ENCODE measurements around the gene TCF19. TPM values are rescaled to one million over a fixed set of nuclear protein-coding genes. Genes with fewer than 3 reads are reported as not detected.
"Not testable (repeated sequence)": the region's sequence is repeated elsewhere in the genome, so short reads cannot be mapped to it uniquely, and the experiment has no call there.

The TCF19 gene
- total RNA-seq, 1 experiment from 2014 or later = 49.5 TPM

GRCh38 chr6:31197559-31198305, 39.3 kb downstream of the TCF19 start:
- Mint-ChIP-seq H3K4me3 (ENCODE audit: low read depth, unreplicated experiment) (peak overlapping the region; percentile 88), H3K9me3 (ENCODE audit: low read depth, unreplicated experiment) (peaks cover 3% of the 10 kb centered on the region), H3K27ac (ENCODE audit: unreplicated experiment) (peak overlapping the region; percentile 33), H3K36me3 (ENCODE audit: insufficient read depth, unreplicated experiment) (peaks cover 45% of the 10 kb centered on the region), H3K27me3 (ENCODE audit: unreplicated experiment) (no peaks in the 10 kb centered on the region), H3K4me1 (ENCODE audit: low read depth, unreplicated experiment) (peaks cover 61% of the 10 kb centered on the region)
- CTCF ChIA-PET = interaction anchor here (0.6 to 3.5 kb wide), 4 partner anchors 30 to 181 kb away, joined by 3 to 77 read pairs (median 4); no protein-coding TSS in a partner anchor
- intact Hi-C loops (cut with micrococcal nuclease; ENCODE audit: unreplicated experiment) = loop anchor here (1.0 kb wide), 1 partner anchor 170 kb away; no protein-coding TSS in a partner anchor
- TSS peak; percentile 87 for BruUV-seq (replicated peaks)
- no peak for TF ChIP-seq CTCF (IDR thresholded peaks at IDR 0.05; ENCODE audit: unreplicated experiment)
- DNase-seq = peak; percentile 95

- Mint-ChIP-seq H3K36me3 (ENCODE audit: insufficient read depth, unreplicated experiment) (peaks cover 58% of the 10 kb centered on the region), H3K4me1 (ENCODE audit: low read depth, unreplicated experiment) (peaks cover 74% of the 10 kb centered on the region), H3K27ac (ENCODE audit: unreplicated experiment) (peak overlapping the region; percentile 45), H3K4me3 (ENCODE audit: low read depth, unreplicated experiment) (peak overlapping the region; percentile 88)
- H3K9me3 Mint-ChIP-seq (ENCODE audit: low read depth, unreplicated experiment); DNase-seq; intact Hi-C loops (cut with micrococcal nuclease; ENCODE audit: unreplicated experiment); H3K27me3 Mint-ChIP-seq (ENCODE audit: unreplicated experiment); BruUV-seq (replicated peaks): not testable (repeated sequence)
- CTCF ChIA-PET = interaction anchor here (1.0 kb wide), 1 partner anchor 167 kb away, joined by 3 read pairs; no protein-coding TSS in a partner anchor
These were observed 40.7 kb downstream of the TCF19 start for GRCh38 chr6:31199105-31199452.

- Mint-ChIP-seq H3K27ac (ENCODE audit: unreplicated experiment) (peak overlapping the region; percentile 99), H3K9me3 (ENCODE audit: low read depth, unreplicated experiment) (no peaks in the 10 kb centered on the region), H3K27me3 (ENCODE audit: unreplicated experiment) (no peaks in the 10 kb centered on the region), H3K36me3 (ENCODE audit: insufficient read depth, unreplicated experiment) (peaks cover 58% of the 10 kb centered on the region), H3K4me3 (ENCODE audit: low read depth, unreplicated experiment) (peak overlapping the region; percentile 75), H3K4me1 (ENCODE audit: low read depth, unreplicated experiment) (peaks cover 76% of the 10 kb centered on the region)
- no peak for TF ChIP-seq CTCF (IDR thresholded peaks at IDR 0.05; ENCODE audit: unreplicated experiment)
- CTCF ChIA-PET = interaction anchor here (0.6 to 2.7 kb wide), 13 partner anchors 10 to 705 kb away, joined by 3 to 20 read pairs (median 5); partner anchors contain the start of gene PSORS1C1
- no TSS peak for BruUV-seq (replicated peaks)
- intact Hi-C loops (cut with micrococcal nuclease; ENCODE audit: unreplicated experiment) = loop anchor here (1.0 to 2.0 kb wide), 2 partner anchors 44 to 70 kb away; partner anchors contain the start of gene HLA-C
- peak; percentile 65 for DNase-seq
These were observed 44.1 kb downstream of the TCF19 start for GRCh38 chr6:31202259-31203166.

GRCh38 chr6:31203345-31203979, 45.1 kb downstream of the TCF19 start:
- peak overlapping the region; percentile 75 for H3K4me3 Mint-ChIP-seq (ENCODE audit: low read depth, unreplicated experiment)
- peak overlapping the region; percentile 99 for H3K27ac Mint-ChIP-seq (ENCODE audit: unreplicated experiment)
- DNase-seq = peak; percentile 72
- TSS peak; percentile 58 for BruUV-seq (replicated peaks)
- H3K9me3 Mint-ChIP-seq (ENCODE audit: low read depth, unreplicated experiment) = no peaks in the 10 kb centered on the region
- H3K4me1 Mint-ChIP-seq (ENCODE audit: low read depth, unreplicated experiment) = peaks cover 75% of the 10 kb centered on the region
- H3K27me3 Mint-ChIP-seq (ENCODE audit: unreplicated experiment) = no peaks in the 10 kb centered on the region
- intact Hi-C loops (cut with micrococcal nuclease; ENCODE audit: unreplicated experiment) = loop anchor here (1.0 to 2.0 kb wide), 2 partner anchors 43 to 69 kb away; partner anchors contain the start of gene HLA-C
- H3K36me3 Mint-ChIP-seq (ENCODE audit: insufficient read depth, unreplicated experiment) = peaks cover 52% of the 10 kb centered on the region
- TF ChIP-seq CTCF (IDR thresholded peaks at IDR 0.05; ENCODE audit: unreplicated experiment) = no peak
- CTCF ChIA-PET = interaction anchor here (0.6 to 2.7 kb wide), 13 partner anchors 11 to 704 kb away, joined by 3 to 20 read pairs (median 5); partner anchors contain the start of gene PSORS1C1

All from Calu3 (cell line).